NCI-H226 (cell line): ENCODE data around the gene MARVELD2.
"Not testable (repeated sequence)": the region's sequence is repeated elsewhere in the genome, so short reads cannot be mapped to it uniquely, and the experiment has no call there.

Experiments used
- DNase-seq: peaks from one replicate; pipeline ENCODE4 v3.0.0-alpha.2; 2015

The MARVELD2 gene

DNA sequence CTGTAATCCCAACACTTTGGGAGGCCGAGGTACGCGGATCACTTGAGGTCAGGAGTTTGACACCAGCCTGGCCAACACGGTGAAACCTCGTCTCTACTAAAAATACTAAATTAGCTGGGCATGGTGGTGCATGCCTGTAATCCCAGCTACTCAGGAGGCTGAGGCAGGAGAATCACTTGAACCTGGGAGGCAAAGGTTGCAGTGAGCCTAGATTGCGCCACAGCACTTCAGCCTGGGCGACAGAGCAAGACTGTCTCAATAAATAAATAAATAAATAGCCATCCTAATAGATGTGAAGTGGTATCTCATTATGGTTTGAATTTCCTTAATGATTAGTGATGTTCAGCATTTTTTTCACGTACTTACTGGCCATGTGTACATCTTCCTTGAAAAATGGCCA is 35.6 kb downstream of the MARVELD2 start:
- DNase-seq: not testable (repeated sequence)

DNA sequence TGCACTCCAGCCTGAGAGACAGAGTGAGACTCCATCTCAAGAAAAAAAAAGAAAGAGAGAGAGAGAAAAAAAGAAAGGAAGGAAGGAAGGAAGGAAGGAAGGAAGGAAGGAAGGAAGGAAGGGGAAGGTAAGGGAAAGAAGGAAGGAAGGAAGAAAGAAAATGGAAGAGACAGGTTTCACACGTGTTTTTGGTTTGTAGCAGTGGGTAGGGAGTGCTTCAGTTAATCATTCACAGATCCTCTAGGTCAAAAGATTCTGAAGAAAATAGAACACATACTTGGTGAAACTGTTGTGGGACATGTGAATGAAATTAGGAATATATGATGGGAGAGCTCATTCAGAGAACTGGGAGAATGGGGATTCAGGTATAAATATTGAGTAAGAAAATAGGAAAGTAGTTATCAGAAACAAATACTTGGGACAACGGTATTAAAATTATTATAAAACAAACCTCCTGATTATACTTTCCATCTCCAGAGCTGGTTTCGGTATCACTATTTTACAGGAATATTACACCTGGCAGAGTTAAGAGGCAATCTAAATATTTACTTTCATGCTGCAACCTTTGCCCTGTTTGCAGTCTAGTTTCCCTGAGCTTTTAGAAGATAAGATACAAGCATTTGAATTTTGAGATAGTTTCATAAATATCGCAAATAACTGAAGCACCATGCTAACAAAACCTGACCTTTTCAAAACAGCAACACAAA is 37.2 kb downstream of the MARVELD2 start:
- no peak for DNase-seq

- not testable (repeated sequence) for DNase-seq
Observed at GRCh38 chr5:69453487-69453886, 38.6 kb downstream of the MARVELD2 start.

GRCh38 chr5:69454460-69455249 is 39.7 kb downstream of the MARVELD2 start:
- DNase-seq: no peak

GRCh38 chr5:69455428-69455988 is 40.6 kb downstream of the MARVELD2 start:
- DNase-seq: not testable (repeated sequence)

DNA sequence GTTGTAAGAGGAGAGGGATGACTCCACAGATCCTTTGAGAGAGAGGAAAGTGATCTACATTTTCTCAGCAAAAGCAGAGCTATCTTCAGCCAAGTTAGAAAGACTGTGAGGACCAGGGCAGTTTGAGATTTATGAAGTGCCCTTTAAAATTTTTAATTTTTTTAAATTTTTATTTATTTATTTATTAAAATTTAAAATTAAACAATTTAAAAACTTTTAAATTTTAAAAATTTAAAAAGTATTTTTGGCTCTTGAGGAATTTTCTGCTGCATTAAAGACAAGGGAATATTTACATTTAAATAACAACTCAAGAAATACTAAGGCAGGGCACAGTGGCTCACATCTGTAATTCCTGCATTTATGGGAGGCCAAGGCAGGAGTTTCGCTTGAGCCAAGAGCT is 47.3 kb downstream of the MARVELD2 start:
- DNase-seq: no peak

DNA sequence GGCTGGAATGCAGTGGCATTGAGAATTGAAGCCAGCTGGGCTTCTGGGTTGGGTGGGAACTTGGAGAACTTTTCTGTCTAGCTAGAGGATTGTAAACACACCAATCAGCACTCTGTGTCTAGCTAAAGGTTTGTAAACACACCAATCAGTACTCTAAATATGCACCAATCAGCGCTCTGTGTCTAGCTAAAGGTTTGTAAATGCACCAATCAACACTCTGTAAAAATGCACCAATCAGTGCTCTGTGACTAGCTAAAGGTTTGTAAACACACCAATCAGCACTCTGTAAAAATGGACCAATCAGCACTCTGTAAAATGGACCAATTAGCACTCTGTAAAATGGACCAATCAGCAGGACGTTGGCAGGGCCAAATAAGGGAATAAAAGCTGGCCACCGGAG is 51.5 kb downstream of the MARVELD2 start:
- DNase-seq: not testable (repeated sequence)

- no peak for DNase-seq
Observed at GRCh38 chr5:69467442-69468225, 52.7 kb downstream of the MARVELD2 start.

DNA sequence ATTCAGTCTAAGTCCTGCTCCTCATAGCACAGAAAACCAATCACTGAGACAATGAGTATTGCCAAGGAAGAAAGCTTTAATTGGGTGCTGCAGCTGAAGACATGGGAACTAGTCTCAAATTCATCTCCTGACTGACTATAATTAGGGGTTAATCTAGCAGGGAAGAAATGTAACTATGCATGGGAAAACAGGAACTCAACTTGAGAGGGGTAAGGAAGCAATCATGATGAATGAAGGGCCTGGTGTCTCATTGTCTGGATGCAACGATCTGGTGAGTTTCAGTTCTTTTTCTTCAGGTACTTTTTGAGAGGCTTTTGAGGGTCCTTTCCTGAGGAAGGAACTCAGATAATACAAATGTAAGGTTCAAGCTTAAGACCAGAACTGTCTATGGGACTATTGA is 53.7 kb downstream of the MARVELD2 start:
- no peak for DNase-seq

DNA sequence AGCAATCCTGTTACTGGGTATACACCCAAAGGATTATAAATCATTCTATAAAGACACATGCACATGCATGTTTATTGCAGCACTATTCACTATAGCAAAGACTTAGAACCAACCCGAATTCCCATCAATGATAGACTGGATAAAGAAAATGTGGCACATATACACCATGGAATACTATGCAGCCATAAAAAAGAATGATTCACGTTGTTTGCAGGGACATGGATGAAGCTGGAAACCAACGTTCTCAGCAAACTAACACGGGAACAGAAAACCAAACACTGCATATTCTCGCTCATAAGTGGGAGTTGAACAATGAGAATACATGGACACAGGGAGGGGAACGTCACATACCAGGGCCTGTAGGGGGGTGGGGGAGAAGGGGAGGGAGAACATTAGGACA is 56.6 kb downstream of the MARVELD2 start:
- not testable (repeated sequence) for DNase-seq

DNA sequence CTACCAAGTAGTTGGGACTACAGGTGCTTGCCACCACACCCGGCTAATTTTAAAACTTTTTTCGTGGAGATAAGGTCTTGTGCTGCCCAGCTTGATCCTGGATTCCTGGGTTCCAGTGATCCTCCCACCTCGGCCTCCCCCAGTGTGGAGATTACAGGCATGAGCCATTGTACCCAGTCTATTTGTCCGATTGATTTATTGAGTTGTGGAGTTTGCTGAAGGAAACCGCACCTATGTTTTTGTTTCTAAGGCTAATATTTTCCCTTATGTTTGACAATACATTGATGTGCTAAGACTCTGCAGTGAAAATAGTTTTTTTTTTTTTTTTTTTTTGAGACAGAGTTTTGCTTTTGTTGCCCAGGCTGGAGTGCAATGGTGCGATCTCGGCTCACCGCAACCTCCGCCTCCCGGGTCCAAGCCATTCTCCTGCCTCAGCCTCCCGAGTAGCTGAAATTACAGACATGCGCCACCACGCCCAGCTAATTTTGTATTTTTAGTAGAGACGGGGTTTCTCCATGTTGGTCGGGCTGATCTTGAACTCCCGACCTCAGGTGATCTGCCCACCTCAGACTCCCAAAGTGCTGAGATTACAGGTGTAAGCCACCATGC is 57.7 kb downstream of the MARVELD2 start:
- not testable (repeated sequence) for DNase-seq

DNA sequence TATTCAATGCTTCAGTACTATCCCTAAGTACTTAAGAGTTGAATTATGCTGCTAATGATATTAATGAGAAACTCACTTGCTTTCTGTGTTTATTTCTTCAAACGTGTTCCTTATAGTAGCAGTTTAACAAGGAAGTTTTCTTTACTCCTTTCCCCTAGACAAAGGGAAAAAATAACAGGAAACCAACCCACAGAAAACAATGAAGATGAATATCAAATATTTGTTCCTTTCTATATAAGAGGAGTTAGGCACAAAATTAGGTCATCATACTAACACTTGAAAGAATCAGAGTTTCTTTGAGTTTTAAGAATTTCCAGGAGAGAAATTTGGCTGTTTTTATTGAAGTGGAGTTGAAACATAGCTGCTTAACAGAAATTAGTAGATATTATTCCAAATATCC is 62.3 kb downstream of the MARVELD2 start:
- no peak for DNase-seq

GRCh38 chr5:69478296-69478695 is 63.4 kb downstream of the MARVELD2 start:
- not testable (repeated sequence) for DNase-seq

GRCh38 chr5:69484891-69485290 is 70.0 kb downstream of the MARVELD2 start:
- peak; percentile 82 for DNase-seq

DNA sequence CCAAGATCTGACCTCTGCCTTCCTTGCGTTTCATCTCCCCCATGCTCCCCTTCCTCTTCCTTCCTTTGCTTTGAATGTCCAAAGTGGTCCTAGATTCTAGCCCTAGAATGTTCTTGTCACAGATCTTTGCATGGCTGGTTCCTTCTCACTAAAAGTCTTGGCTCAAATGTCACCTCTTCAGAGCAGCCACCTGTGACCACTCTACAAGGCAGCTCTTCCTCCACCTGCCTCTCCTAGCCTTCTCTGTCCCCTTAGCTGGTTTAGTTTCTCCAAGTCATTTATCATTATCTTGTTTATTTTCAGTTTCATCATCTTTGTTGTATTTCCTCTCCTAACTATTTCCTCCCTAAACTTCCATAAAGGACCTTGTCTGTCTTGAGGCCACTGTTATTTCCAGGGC is 70.6 kb downstream of the MARVELD2 start:
- DNase-seq: no peak

DNA sequence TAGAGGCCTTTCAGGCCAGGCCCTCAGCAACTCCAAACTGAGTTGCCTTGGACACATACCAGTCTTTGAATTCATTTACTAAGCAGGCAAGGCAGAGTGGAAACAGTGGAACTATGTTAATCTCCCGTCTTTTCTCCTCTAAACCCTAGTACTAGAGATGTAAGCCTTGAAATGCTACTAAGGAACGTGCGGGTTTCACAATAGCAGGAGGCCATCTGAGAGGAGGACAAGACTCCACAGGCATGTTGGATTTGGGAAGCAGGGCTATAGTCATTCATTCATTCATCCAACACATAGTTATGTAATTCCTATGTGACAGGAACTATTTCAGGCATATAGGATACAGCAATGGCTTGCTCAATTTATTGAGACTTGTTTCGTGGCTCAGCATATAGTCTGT is 74.3 kb downstream of the MARVELD2 start:
- no peak for DNase-seq

- DNase-seq: no peak
Observed at GRCh38 chr5:69491027-69491426, 76.1 kb downstream of the MARVELD2 start.

- DNase-seq: no peak
Observed at GRCh38 chr5:69491838-69492390, 77.0 kb downstream of the MARVELD2 start.

DNA sequence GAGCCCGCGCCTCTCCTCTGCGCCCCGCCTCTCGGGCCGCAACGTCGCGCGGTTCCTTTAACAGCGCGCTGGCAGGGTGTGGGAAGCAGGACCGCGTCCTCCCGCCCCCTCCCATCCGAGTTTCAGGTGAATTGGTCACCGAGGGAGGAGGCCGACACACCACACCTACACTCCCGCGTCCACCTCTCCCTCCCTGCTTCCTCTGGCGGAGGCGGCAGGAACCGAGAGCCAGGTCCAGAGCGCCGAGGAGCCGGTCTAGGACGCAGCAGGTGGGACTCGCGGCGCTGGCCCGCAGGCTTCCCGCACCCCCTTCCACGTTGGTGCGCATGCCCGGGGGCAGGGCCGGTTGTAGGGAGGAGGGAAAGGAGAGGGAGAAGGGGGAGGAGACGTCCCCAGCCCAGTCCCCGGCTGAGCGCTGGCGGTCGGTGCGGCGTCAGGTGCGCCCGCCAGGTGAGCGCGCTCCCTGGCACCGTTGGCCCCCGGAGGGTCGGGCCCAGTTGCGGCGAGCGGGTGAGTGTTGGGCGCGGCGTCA is 77.5 kb downstream of the MARVELD2 start, which contains the start of gene OCLN:
OCLN (plus strand) TSS at position 400 of the 532 bp plus-strand sequence. CDS start 11,455 bp downstream, outside the sequence.
- peak; percentile 69 for DNase-seq

- no peak for DNase-seq
Observed at GRCh38 chr5:69492923-69493395, 78.0 kb downstream of the MARVELD2 start.

- peak; percentile 48 for DNase-seq
Observed at GRCh38 chr5:69493396-69494133, 78.6 kb downstream of the MARVELD2 start.
